ENCODE measurements around the gene ZFP64. TPM values are rescaled to one million over a fixed set of nuclear protein-coding genes. Genes with fewer than 3 reads are reported as not detected.

ZFP64 gene
- total RNA-seq, 1 experiment from 2014 or later, result 18.4 TPM

DNA sequence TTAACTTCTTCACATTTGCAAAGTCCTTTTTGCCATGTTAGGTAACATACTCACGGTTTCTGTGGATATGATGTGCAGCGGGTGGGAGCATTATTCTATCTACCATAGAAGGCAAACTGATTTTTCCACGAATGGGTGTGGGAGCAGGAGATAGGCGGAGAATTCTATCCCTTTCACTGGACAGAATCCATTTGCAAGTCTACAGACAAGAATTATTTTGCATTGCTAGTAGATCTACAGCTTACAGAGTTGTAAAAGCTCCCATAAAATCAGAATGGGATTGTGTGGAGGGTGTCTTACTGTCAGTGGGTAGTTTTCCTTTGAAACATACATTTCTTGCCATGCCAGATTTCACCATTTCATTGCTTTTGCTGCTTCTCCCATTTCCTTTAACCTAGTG lies 22.4 kb upstream of the ZFP64 start:
- H3K27ac ChIP-seq (ENCODE audit: low read length), result no peak overlapping the region
- ATAC-seq (no peak), DNase-seq (ENCODE audit: low read depth, low spot score) (no peak)
- H3K4me3 ChIP-seq (ENCODE audit: low read depth in 2 of 2, low read length in 2 of 2), result no peak overlapping the region
- in situ Hi-C loops (cut with HindIII; ENCODE audit: low pct_unique_long_range_greater_than_20kb, low sequenced_read_pairs), result no loop called here
- H3K4me1 ChIP-seq (ENCODE audit: control insufficient read depth, insufficient read depth, low read length), result no peaks in the 10 kb centered on the region
- intact Hi-C loops (cut with micrococcal nuclease; ENCODE audit: unreplicated experiment), result no loop called here
- ChIA-PET CTCF (no interaction called here), POLR2A (interaction anchor here (0.5 to 0.7 kb wide), 2 partner anchors 9 to 25 kb away, joined by 3 to 10 read pairs; no protein-coding TSS in a partner anchor)
- TF ChIP-seq, protein P1, sequence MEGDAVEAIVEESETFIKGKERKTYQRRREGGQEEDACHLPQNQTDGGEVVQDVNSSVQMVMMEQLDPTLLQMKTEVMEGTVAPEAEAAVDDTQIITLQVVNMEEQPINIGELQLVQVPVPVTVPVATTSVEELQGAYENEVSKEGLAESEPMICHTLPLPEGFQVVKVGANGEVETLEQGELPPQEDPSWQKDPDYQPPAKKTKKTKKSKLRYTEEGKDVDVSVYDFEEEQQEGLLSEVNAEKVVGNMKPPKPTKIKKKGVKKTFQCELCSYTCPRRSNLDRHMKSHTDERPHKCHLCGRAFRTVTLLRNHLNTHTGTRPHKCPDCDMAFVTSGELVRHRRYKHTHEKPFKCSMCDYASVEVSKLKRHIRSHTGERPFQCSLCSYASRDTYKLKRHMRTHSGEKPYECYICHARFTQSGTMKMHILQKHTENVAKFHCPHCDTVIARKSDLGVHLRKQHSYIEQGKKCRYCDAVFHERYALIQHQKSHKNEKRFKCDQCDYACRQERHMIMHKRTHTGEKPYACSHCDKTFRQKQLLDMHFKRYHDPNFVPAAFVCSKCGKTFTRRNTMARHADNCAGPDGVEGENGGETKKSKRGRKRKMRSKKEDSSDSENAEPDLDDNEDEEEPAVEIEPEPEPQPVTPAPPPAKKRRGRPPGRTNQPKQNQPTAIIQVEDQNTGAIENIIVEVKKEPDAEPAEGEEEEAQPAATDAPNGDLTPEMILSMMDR (IDR thresholded peaks at IDR 0.05), result no peak
- no peak for TF ChIP-seq SIN3A (IDR thresholded peaks at IDR 0.05; ENCODE audit: borderline replicate concordance, insufficient read depth, low read depth, low read length)
- TF ChIP-seq POLR2AphosphoS5 (IDR thresholded peaks at IDR 0.05; ENCODE audit: low read depth, low read length), result no peak
- TF ChIP-seq TCF7L2 (IDR thresholded peaks at IDR 0.05; ENCODE audit: low read depth, low read length), result no peak
- TF ChIP-seq, protein P2, sequence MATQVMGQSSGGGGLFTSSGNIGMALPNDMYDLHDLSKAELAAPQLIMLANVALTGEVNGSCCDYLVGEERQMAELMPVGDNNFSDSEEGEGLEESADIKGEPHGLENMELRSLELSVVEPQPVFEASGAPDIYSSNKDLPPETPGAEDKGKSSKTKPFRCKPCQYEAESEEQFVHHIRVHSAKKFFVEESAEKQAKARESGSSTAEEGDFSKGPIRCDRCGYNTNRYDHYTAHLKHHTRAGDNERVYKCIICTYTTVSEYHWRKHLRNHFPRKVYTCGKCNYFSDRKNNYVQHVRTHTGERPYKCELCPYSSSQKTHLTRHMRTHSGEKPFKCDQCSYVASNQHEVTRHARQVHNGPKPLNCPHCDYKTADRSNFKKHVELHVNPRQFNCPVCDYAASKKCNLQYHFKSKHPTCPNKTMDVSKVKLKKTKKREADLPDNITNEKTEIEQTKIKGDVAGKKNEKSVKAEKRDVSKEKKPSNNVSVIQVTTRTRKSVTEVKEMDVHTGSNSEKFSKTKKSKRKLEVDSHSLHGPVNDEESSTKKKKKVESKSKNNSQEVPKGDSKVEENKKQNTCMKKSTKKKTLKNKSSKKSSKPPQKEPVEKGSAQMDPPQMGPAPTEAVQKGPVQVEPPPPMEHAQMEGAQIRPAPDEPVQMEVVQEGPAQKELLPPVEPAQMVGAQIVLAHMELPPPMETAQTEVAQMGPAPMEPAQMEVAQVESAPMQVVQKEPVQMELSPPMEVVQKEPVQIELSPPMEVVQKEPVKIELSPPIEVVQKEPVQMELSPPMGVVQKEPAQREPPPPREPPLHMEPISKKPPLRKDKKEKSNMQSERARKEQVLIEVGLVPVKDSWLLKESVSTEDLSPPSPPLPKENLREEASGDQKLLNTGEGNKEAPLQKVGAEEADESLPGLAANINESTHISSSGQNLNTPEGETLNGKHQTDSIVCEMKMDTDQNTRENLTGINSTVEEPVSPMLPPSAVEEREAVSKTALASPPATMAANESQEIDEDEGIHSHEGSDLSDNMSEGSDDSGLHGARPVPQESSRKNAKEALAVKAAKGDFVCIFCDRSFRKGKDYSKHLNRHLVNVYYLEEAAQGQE (IDR thresholded peaks at IDR 0.05; ENCODE audit: insufficient read depth in 1 of 2, low read depth in 2 of 2, low read length in 1 of 2), result no peak
- peaks cover 3% of the 10 kb centered on the region for H3K27me3 ChIP-seq (ENCODE audit: control insufficient read depth, insufficient read depth, low read length)
- H3K9me3 ChIP-seq (ENCODE audit: control insufficient read depth, insufficient read depth, low read depth, low read length), result no peaks in the 10 kb centered on the region
- H3K36me3 ChIP-seq (ENCODE audit: control insufficient read depth, insufficient read depth, low read length), result no peaks in the 10 kb centered on the region
- BruUV-seq (replicated peaks), result no TSS peak

DNA sequence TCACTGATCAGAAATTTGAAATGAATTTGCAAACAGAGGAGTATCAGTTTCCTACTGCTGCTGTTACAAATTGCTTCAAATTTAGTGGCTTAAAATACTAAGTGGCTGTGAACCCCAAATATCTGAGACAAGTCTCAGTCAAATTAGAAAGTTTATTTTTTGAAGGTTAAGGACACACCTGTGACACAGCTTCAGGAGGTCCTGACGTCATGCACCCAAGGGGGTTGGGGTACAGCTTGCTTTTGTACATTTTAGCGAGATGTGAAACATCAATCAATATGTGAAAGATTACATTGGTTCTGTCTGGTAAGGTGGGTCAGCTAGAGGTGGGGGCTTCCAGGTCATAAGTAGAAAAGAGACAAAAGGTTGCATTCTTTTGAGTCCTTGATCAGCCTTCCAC lies 21.4 kb upstream of the ZFP64 start:
- POLR2A ChIA-PET, result no interaction called here

More for the DNA sequence above, 21.4 kb upstream of the ZFP64 start:
- no peak for DNase-seq (ENCODE audit: low read depth, low spot score)
- in situ Hi-C loops (cut with HindIII; ENCODE audit: low pct_unique_long_range_greater_than_20kb, low sequenced_read_pairs) (no loop called here), intact Hi-C loops (cut with micrococcal nuclease; ENCODE audit: unreplicated experiment) (no loop called here)
- CTCF ChIA-PET, result no interaction called here
- no peak for TF ChIP-seq TCF7L2 (IDR thresholded peaks at IDR 0.05; ENCODE audit: low read depth, low read length)
- no peak for TF ChIP-seq SIN3A (IDR thresholded peaks at IDR 0.05; ENCODE audit: borderline replicate concordance, insufficient read depth, low read depth, low read length)
- TF ChIP-seq, protein P2 (IDR thresholded peaks at IDR 0.05; ENCODE audit: insufficient read depth in 1 of 2, low read depth in 2 of 2, low read length in 1 of 2), result no peak
- TF ChIP-seq, protein P1 (IDR thresholded peaks at IDR 0.05), result no peak
- no peak for TF ChIP-seq POLR2AphosphoS5 (IDR thresholded peaks at IDR 0.05; ENCODE audit: low read depth, low read length)
- ATAC-seq, result no peak
- no TSS peak for BruUV-seq (replicated peaks)
- no peaks in the 10 kb centered on the region for H3K4me1 ChIP-seq (ENCODE audit: control insufficient read depth, insufficient read depth, low read length)
- H3K36me3 ChIP-seq (ENCODE audit: control insufficient read depth, insufficient read depth, low read length), result no peaks in the 10 kb centered on the region
- no peak overlapping the region for H3K4me3 ChIP-seq (ENCODE audit: low read depth in 2 of 2, low read length in 2 of 2)
- peaks cover 3% of the 10 kb centered on the region for H3K27me3 ChIP-seq (ENCODE audit: control insufficient read depth, insufficient read depth, low read length)
- no peaks in the 10 kb centered on the region for H3K9me3 ChIP-seq (ENCODE audit: control insufficient read depth, insufficient read depth, low read depth, low read length)
- no peak overlapping the region for H3K27ac ChIP-seq (ENCODE audit: low read length)
